Astrocyte (in vitro differentiated cells and primary cell): Measurements from ENCODE around the gene DYNC1LI2. TPM values are rescaled to one million over a fixed set of nuclear protein-coding genes. Genes with fewer than 3 reads are reported as not detected.

Experiments used
- DNase-seq: peaks from one replicate; pipeline ENCODE4 v3.0.0-alpha.2; 2010; ENCODE audit warnings: low read depth
- FAIRE-seq: peaks from 2 replicates; lab custom pipeline; 2011; peaks lifted over from hg19 to GRCh38; lab: Jason Lieb, UNC
- H2AFZ ChIP-seq: 2 replicates; pipeline ENCODE4 v1.6.0; 2012; ENCODE audit warnings: low read depth, low read length, inconsistent platforms
- H3K27ac ChIP-seq: 2 replicates; pipeline ENCODE4 v1.5.1; 2011; ENCODE audit warnings: low read depth, low read length, inconsistent platforms
- H3K27me3 ChIP-seq: 2 replicates; pipeline ENCODE4 v1.6.0; 2011; ENCODE audit warnings: low read length, inconsistent platforms; ENCODE audit not compliant: insufficient read depth
- H3K36me3 ChIP-seq: 2 replicates; pipeline ENCODE4 v1.5.1; 2011; ENCODE audit warnings: low read length, inconsistent platforms; ENCODE audit not compliant: insufficient read depth
- H3K4me1 ChIP-seq: 2 replicates; pipeline ENCODE4 v1.5.1; 2011; ENCODE audit warnings: low read length, inconsistent platforms; ENCODE audit not compliant: insufficient read depth
- H3K4me2 ChIP-seq: 2 replicates; pipeline ENCODE4 v1.6.0; 2012; ENCODE audit warnings: low read length, inconsistent platforms
- H3K4me3 ChIP-seq: 2 replicates; pipeline ENCODE4 v1.5.1; 2011; ENCODE audit warnings: low read depth, mild to moderate bottlenecking, low read length, inconsistent platforms; ENCODE audit not compliant: insufficient read depth
- H3K79me2 ChIP-seq: 2 replicates; pipeline ENCODE4 v1.6.0; 2012; ENCODE audit warnings: mild to moderate bottlenecking, low read length, inconsistent platforms; ENCODE audit not compliant: insufficient read depth
- H3K9ac ChIP-seq: 2 replicates; pipeline ENCODE4 v1.6.0; 2012; ENCODE audit warnings: mild to moderate bottlenecking, low read length, inconsistent platforms
- H3K9me3 ChIP-seq: 2 replicates; pipeline ENCODE4 v1.5.1; 2012; ENCODE audit warnings: low read depth, mild to moderate bottlenecking, low read length, inconsistent platforms; ENCODE audit not compliant: insufficient read depth
- H4K20me1 ChIP-seq: 2 replicates; pipeline ENCODE4 v1.6.0; 2012; ENCODE audit warnings: low read length, inconsistent platforms; ENCODE audit not compliant: insufficient read depth
- H3K27ac Mint-ChIP-seq: one replicate; pipeline ENCODE4 v1.8.0; 2021; ENCODE audit warnings: mild to moderate bottlenecking, mixed read lengths; ENCODE audit not compliant: unreplicated experiment
- H3K27me3 Mint-ChIP-seq: one replicate; pipeline ENCODE4 v1.8.0; 2021; ENCODE audit warnings: low read depth, mixed read lengths; ENCODE audit not compliant: unreplicated experiment
- H3K36me3 Mint-ChIP-seq: one replicate; pipeline ENCODE4 v1.8.0; 2021; ENCODE audit warnings: low read depth, mixed read lengths; ENCODE audit not compliant: unreplicated experiment
- H3K4me1 Mint-ChIP-seq: one replicate; pipeline ENCODE4 v1.8.0; 2021; ENCODE audit warnings: low read depth, mixed read lengths; ENCODE audit not compliant: unreplicated experiment
- H3K4me3 Mint-ChIP-seq: one replicate; pipeline ENCODE4 v1.8.0; 2021; ENCODE audit warnings: mild to moderate bottlenecking, moderate library complexity, mixed read lengths; ENCODE audit not compliant: unreplicated experiment
- H3K9me3 Mint-ChIP-seq: one replicate; pipeline ENCODE4 v1.8.0; 2021; ENCODE audit warnings: mild to moderate bottlenecking, mixed read lengths; ENCODE audit not compliant: unreplicated experiment
- EZH2 ChIP-seq: IDR thresholded peaks from 2 replicates; pipeline ENCODE4 v1.6.1; 2012; ENCODE audit warnings: mild to moderate bottlenecking, low read length, inconsistent platforms; ENCODE audit not compliant: insufficient read depth
- total RNA-seq: library from RNA; stranded (reverse); gene quantifications from 2 replicates; pipeline ENCODE4 v1.2.1, GENCODE V29; 2021
- TF ChIP-seq, protein P1 (sequence below): IDR thresholded peaks from 2 replicates; pipeline ENCODE4 v1.5.1; 2011; ENCODE audit warnings: low read depth, mild to moderate bottlenecking, inconsistent platforms, low read length, moderate library complexity; ENCODE audit not compliant: insufficient read depth

Gene DYNC1LI2
- total RNA-seq, 1 donor from 2014 or later = 150 TPM

DNA sequence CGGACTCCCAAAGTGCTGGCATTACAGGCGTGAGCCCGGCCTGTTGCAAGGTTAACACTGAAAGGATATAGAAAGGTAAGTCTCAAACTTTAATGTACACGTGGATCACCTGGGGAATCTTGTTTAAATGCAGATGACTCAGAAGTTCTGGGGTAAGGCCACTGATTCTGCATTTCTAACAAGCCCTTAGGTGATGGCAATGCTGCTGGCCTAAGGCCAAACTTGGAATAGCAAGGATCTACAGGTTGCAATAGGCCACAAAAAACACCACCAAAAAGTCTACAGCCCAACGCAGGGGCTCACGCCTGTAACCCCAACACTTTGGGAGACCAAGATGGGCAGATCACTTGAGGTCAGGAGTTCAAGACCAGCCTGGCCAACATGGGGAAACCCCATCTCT lies 59.1 kb downstream of the DYNC1LI2 start:
- Histone ChIP-seq H3K4me2 (no peak overlapping the region), H3K27ac (no peak overlapping the region), H3K4me1 (peaks cover 10% of the 10 kb centered on the region), H3K4me3 (no peak overlapping the region), H3K27me3 (peaks cover under 1% of the 10 kb centered on the region), H3K36me3 (no peaks in the 10 kb centered on the region), H2AFZ (no peak overlapping the region), H3K9ac (no peak overlapping the region), H3K9me3 (no peaks in the 10 kb centered on the region), H3K79me2 (no peaks in the 10 kb centered on the region), H4K20me1 (peaks cover 22% of the 10 kb centered on the region)
- Mint-ChIP-seq H3K27me3 (peaks cover 1% of the 10 kb centered on the region), H3K4me1 (peaks cover 3% of the 10 kb centered on the region), H3K9me3 (peaks cover 2% of the 10 kb centered on the region), H3K36me3 (no peaks in the 10 kb centered on the region), H3K27ac (no peak overlapping the region), H3K4me3 (no peak overlapping the region)
- no peak for FAIRE-seq
- DNase-seq = no peak
- TF ChIP-seq, protein P1, sequence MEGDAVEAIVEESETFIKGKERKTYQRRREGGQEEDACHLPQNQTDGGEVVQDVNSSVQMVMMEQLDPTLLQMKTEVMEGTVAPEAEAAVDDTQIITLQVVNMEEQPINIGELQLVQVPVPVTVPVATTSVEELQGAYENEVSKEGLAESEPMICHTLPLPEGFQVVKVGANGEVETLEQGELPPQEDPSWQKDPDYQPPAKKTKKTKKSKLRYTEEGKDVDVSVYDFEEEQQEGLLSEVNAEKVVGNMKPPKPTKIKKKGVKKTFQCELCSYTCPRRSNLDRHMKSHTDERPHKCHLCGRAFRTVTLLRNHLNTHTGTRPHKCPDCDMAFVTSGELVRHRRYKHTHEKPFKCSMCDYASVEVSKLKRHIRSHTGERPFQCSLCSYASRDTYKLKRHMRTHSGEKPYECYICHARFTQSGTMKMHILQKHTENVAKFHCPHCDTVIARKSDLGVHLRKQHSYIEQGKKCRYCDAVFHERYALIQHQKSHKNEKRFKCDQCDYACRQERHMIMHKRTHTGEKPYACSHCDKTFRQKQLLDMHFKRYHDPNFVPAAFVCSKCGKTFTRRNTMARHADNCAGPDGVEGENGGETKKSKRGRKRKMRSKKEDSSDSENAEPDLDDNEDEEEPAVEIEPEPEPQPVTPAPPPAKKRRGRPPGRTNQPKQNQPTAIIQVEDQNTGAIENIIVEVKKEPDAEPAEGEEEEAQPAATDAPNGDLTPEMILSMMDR = no peak
- no peak for TF ChIP-seq EZH2

DNA sequence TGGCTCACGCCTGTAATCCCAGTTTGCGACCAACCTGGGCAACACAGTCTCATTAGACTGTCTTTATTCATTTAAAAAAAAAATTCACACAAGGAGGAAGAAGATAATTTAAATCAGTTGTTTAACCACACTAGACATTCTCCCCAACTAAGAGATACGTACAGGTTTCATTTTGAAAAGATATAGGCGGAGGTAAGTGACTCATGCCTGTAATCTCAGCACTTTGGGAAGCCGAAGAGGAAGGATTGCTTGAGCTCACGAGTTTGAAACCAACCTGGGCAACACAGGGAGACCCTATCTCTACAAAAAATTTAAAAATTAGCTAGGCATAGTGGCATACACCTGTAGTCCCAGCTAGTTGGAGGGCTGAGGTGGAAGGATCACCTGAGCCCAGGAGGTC lies 60.2 kb downstream of the DYNC1LI2 start:
- TF ChIP-seq, protein P1 = no peak
- TF ChIP-seq EZH2 = no peak

DNA sequence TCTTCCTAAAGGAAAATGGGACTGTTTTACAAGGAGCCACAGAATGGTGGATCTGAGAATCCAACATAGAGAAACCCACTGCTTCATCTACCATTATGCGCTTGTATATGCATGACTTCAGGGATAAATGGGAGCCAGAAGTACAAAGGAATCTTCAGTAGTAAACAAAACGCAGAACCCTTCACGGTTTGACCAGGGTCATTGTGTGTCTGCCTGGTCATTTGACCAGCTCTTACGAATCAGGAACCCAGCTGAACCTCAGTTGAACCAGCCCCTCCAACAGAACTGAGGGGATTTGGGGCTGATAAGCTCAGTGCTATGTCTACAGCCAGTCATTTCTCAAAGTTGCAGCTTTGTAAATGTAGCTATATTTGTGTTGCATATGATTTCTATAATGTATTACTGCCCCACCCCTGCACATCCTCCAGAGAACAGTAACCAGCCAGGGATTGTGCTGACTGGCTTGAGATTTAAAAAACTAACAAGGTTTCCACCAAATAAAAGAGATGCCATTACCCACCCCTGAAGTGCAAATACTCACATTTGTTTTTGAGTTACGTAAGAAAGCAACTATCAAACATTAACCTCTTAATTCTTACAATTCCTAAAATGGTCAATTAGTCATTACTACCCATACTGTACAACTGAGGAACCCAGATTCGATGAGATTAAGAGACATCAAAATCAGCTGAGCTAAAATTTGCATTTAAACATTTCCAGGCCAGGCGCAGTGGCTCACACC lies 61.1 kb downstream of the DYNC1LI2 start:
- H3K4me1 Mint-ChIP-seq = peaks cover 3% of the 10 kb centered on the region
- FAIRE-seq = no peak
- no peaks in the 10 kb centered on the region for H3K79me2 ChIP-seq

More for the DNA sequence above, 60.2 kb downstream of the DYNC1LI2 start:
- H3K9ac ChIP-seq = no peak overlapping the region
- H3K4me2 ChIP-seq = no peak overlapping the region
- DNase-seq (no peak), FAIRE-seq (no peak)
- Mint-ChIP-seq H3K36me3 (no peaks in the 10 kb centered on the region), H3K27me3 (no peaks in the 10 kb centered on the region), H3K9me3 (peaks cover 2% of the 10 kb centered on the region), H3K27ac (no peak overlapping the region), H3K4me1 (peaks cover 3% of the 10 kb centered on the region), H3K4me3 (no peak overlapping the region)
- H3K36me3 ChIP-seq = no peaks in the 10 kb centered on the region
- H3K27ac ChIP-seq = no peak overlapping the region
- no peaks in the 10 kb centered on the region for H3K9me3 ChIP-seq
- H2AFZ ChIP-seq = no peak overlapping the region
- H3K79me2 ChIP-seq = no peaks in the 10 kb centered on the region
- no peak overlapping the region for H3K4me3 ChIP-seq
- H3K27me3 ChIP-seq = no peaks in the 10 kb centered on the region
- peaks cover 22% of the 10 kb centered on the region for H4K20me1 ChIP-seq
- H3K4me1 ChIP-seq = peaks cover 7% of the 10 kb centered on the region

More for the DNA sequence above, 61.1 kb downstream of the DYNC1LI2 start:
- TF ChIP-seq, protein P1 = no peak
- Histone ChIP-seq H3K27ac (no peak overlapping the region), H3K4me1 (no peaks in the 10 kb centered on the region), H3K9me3 (no peaks in the 10 kb centered on the region), H4K20me1 (peaks cover 18% of the 10 kb centered on the region), H3K36me3 (no peaks in the 10 kb centered on the region), H3K27me3 (no peaks in the 10 kb centered on the region), H3K9ac (no peak overlapping the region), H3K4me2 (no peak overlapping the region), H2AFZ (no peak overlapping the region), H3K4me3 (no peak overlapping the region)
- peaks cover 2% of the 10 kb centered on the region for H3K9me3 Mint-ChIP-seq
- no peak for DNase-seq
- H3K36me3 Mint-ChIP-seq = no peaks in the 10 kb centered on the region
- no peak overlapping the region for H3K4me3 Mint-ChIP-seq
- H3K27me3 Mint-ChIP-seq = no peaks in the 10 kb centered on the region
- H3K27ac Mint-ChIP-seq = no peak overlapping the region
